ENCODE data around the gene USE1.

- no peak for TF ChIP-seq CTCF (IDR thresholded peaks at IDR 0.05)
- peak; percentile 39 to 64 for TF ChIP-seq POLR2AphosphoS5 (IDR thresholded peaks at IDR 0.05)
Measured at GRCh38 chr19:17245535-17245984, 30.4 kb downstream of the USE1 start, which contains the start of gene NR2F6.

Measured in upper lobe of left lung (tissue), 4 donors.